ENCODE results near the gene CD248.

CD248 gene

GRCh38 chr11:66341502-66342126 is 24.8 kb upstream of the CD248 start:
- no peak for DNase-seq (ENCODE audit: low read depth)

GRCh38 chr11:66340596-66341501 is 24.0 kb upstream of the CD248 start:
- DNase-seq (ENCODE audit: low read depth), result no peak

- DNase-seq (ENCODE audit: low read depth), result no peak
Observed at GRCh38 chr11:66339686-66340483, 23.0 kb upstream of the CD248 start.

DNA sequence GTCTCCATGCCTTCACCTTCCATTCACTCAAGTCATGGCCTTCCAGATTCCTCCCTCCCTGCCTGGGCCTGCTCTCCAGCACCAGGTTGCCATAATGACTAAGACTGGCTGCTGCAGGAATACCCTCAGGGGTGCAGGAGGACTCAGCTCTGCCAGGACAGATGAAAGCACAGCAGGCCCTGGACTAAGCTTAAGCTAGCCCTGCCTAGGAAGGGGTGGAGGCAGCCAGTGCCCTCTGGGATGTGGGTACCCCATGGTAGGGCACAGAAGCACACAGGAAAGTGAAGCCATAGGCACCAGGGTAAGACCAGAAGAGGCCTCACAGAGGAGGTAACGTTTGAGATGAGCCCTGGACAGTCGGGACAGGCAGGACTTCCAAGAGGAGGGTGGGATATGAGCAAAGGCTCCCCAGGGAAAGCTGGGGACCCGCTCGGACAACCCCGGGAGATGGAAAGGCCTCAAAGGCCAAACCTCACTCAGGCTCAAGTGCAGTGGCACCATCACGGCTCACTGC is 22.4 kb upstream of the CD248 start:
- no peak for DNase-seq (ENCODE audit: low read depth)

GRCh38 chr11:66338276-66339161 is 21.7 kb upstream of the CD248 start:
- DNase-seq (ENCODE audit: low read depth), result no peak

GRCh38 chr11:66337103-66337899 is 20.5 kb upstream of the CD248 start:
- DNase-seq (ENCODE audit: low read depth), result no peak

- DNase-seq (ENCODE audit: low read depth), result no peak
Observed at GRCh38 chr11:66336234-66337102, 19.6 kb upstream of the CD248 start, which contains the start of gene RIN1. RIN1 (minus strand) TSS chr11:66336434; CDS start chr11:66336402, 32 bp downstream.

DNA sequence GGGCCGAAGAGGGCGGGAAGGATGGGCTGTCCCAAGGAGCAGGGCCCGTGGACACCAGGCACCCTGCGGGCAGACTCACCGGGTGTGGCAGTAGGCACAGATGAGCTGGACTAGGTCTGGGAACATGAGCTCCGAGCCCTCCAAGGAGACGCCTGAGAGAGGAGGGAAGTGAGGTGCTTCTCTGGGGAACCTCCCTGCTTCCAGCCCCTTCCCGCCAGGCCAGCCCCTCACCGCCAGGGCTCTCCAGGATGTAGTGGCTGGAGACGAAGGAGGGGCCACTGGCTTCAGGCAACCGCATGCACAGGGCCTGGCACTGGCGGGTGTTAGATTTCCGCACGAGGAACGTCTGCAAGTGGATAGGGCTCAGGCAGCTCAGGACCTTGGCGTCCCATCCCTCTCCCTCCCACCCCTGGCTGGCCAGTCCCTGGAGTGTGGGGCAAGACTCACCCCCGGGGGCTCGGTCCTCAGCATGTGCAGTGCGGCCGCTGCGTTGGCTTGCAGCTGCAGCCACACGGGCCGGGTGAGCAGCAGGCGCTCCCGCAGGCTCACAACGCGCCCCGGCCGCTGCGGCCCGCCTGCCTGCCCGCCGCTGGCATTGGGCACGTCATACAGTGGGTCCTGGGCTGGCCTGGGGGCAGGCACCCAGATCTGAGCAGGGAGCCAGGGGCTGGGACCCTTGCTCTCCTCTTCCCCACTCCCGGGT is 18.8 kb upstream of the CD248 start:
- DNase-seq (ENCODE audit: low read depth), result no peak

DNA sequence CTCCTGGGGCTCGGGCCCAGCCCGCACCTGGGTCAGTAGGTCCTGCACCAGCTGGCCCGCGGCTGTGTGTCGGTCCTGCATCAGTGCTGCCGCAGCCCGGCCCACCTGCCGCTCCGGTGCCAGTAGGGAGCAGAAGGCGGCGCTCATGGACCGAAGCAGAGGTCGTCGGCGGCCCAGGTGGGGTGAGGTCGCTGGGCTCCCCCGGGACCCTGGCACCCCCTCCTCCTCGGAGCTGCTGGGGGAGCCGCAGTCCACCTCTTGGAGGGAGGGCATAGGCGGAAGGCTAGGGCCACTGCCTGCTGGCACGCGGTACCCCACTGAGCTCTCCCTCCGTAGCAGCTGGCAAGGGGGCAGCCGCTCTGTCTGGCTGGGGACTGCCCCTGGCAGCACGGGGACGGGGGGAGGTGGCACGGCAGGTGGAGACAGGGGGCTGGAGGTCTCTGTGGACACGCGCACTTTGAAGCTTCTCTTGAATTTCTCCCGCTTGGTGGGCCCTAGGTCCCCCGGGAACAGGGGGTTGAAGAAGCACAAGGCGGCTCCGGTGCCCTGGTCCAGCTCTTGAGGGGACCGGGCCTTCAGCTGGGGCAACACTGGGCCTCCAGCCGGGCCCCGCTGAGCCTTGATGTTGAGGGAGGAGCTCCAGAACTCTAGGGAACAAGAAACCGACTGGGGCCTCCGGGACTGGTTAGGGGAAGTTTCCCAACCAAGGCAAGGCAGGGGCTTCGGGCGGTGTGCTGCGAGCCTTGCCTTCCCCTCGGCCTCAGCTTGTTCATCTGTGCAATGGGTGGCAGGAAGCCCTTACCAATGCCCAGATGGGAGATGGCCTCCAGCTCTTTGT is 18.0 kb upstream of the CD248 start:
- no peak for DNase-seq (ENCODE audit: low read depth)

- DNase-seq (ENCODE audit: low read depth), result no peak
Observed at GRCh38 chr11:66333896-66334604, 17.2 kb upstream of the CD248 start.

DNA sequence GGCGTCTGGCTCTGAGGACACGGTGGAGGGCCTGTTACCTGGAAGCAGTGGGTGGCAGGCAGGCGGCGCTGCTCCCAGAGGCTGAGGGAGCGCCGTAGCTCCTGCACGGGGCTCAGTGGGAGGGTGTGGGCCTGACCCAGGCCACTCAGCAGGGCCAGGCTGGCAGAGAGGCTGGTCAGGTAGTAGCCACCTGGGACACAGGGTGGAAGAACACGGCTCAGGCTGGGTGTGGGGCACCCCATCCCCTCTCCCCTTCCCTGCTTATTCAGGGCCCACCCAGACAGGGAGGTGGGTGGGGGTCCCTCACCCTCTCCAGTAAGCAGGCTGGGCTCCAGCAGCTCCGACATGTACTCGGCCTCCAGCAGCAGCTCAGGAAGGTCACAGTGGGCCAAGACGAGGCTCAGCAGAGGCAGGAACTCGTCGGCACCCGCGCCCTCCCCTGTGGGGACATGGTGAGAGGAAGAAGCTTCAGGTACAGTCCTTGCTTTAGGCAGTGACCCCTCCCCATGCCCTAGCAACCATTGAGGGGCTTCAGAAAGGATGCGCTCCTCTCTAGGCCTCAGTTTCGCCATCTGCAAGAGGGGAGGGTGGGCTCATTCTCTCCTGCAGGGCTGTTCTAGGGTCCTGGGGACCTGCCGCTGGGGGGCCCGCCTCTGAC is 16.5 kb upstream of the CD248 start:
- no peak for DNase-seq (ENCODE audit: low read depth)

- DNase-seq (ENCODE audit: low read depth), result no peak
Observed at GRCh38 chr11:66332371-66333219, 15.8 kb upstream of the CD248 start.

DNA sequence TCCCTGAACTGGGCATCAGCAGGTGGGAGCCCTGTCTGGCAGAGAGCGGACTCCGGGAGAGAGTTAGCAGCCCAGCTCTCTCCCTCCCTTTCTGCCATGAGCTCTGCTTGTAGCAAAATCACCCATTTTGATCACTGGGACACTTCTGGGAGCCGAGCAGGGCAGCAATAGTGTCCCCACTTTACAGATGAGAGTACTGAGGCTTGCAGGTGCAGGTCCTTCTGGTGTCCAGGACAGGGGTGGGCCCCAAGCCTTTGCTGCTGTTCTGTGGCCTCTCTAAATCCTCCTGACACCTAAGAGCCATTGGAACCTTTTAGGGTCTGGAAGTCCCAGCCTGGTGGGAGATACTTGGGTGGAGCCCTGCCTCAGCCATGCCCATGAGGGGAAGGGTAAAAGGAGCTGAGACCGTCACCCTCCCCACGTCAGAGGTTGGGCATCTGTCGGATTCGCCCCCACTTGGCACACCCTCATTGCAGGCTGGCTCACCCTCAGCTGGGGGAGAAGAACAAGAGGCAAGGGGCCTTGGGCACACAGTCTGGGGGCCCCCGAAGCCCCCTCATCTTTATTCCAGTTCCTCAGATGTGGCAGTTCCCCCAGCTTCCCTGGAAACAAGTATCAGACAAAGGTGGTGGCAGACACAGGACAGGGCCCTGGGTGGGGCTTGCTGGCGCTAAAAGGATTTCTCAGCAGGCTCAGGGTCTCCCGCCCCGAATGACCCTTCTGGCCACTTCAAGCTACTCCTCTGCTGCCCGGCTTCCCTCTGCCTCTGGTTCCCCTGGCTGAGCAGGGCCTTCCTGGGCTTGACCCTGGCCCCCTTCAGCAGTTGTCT is 14.9 kb upstream of the CD248 start:
- DNase-seq (ENCODE audit: low read depth), result no peak

- DNase-seq (ENCODE audit: low read depth), result no peak
Observed at GRCh38 chr11:66330931-66331330, 14.1 kb upstream of the CD248 start.

DNA sequence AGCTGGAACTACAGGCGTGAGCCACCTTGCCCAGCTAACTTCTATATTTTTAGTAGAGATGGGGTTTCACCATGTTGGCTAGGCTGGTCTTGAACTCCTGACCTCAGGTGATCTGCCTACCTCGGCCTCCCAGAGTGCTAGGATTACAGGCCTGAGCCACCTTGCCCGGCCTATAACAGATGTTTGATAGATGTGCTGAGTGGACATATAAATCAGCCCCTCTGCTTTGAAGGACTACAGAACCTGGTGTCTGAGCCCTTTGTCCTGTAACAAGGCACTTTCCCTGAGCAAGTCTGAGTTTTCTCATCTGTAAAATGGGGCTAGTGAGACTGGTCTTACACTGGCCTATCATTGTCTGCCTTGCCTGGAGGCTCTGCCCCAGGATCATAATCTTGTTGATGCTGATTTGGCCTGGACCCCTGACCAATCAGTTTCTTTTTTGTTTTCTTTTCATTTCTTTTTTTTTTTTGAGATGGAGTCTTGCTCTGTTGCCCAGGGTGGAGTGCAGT is 12.4 kb upstream of the CD248 start:
- no peak for DNase-seq (ENCODE audit: low read depth)
